Measurements from ENCODE around the gene DNAH11. TPM values are rescaled to one million over a fixed set of nuclear protein-coding genes. Genes with fewer than 3 reads are reported as not detected.
"Not testable (repeated sequence)": the region's sequence is repeated elsewhere in the genome, so short reads cannot be mapped to it uniquely, and the experiment has no call there.

The DNAH11 gene
- total RNA-seq, 1 donor from 2014 or later = 3.4 TPM

DNA sequence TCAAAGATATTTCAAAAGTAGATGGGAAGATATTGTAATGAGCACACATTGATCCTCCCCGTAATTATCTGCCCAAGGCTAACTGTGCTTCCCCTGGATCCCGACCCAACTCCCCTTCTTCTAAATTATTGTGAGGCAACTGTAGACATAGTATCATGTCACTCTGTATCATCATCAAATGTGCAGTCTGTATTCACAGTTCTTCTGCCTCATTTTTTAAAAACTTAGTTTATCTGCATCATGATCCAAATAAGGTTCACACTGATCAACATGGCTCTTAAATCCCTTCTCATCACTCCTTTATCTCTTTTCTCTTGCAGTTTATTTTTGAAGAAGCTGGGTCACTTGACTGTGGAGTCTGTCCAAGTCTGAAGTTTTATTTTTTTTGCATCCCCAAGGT, 375.4 kb downstream of the DNAH11 start:
- ATAC-seq (no peak), DNase-seq (no peak)
- H3K27me3 ChIP-seq = no peaks in the 10 kb centered on the region
- H3K4me1 ChIP-seq = no peaks in the 10 kb centered on the region
- no peaks in the 10 kb centered on the region for H3K9me3 ChIP-seq
- H3K27ac ChIP-seq = no peak overlapping the region
- no peak overlapping the region for H3K4me3 ChIP-seq
- intact Hi-C loops (cut with DNase I) = no loop called here
- TF ChIP-seq, protein P1, sequence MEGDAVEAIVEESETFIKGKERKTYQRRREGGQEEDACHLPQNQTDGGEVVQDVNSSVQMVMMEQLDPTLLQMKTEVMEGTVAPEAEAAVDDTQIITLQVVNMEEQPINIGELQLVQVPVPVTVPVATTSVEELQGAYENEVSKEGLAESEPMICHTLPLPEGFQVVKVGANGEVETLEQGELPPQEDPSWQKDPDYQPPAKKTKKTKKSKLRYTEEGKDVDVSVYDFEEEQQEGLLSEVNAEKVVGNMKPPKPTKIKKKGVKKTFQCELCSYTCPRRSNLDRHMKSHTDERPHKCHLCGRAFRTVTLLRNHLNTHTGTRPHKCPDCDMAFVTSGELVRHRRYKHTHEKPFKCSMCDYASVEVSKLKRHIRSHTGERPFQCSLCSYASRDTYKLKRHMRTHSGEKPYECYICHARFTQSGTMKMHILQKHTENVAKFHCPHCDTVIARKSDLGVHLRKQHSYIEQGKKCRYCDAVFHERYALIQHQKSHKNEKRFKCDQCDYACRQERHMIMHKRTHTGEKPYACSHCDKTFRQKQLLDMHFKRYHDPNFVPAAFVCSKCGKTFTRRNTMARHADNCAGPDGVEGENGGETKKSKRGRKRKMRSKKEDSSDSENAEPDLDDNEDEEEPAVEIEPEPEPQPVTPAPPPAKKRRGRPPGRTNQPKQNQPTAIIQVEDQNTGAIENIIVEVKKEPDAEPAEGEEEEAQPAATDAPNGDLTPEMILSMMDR (IDR thresholded peaks at IDR 0.05) = no peak
- H3K36me3 ChIP-seq = peaks cover 10% of the 10 kb centered on the region

GRCh38 chr7:21920936-21921335, 378.1 kb downstream of the DNAH11 start:
- Histone ChIP-seq H3K4me3 (no peak overlapping the region), H3K36me3 (no peaks in the 10 kb centered on the region), H3K9me3 (no peaks in the 10 kb centered on the region), H3K27ac (no peak overlapping the region), H3K27me3 (no peaks in the 10 kb centered on the region), H3K4me1 (no peaks in the 10 kb centered on the region)
- DNase-seq (no peak), ATAC-seq (no peak)
- TF ChIP-seq, protein P1 (IDR thresholded peaks at IDR 0.05) = no peak
- intact Hi-C loops (cut with DNase I) = no loop called here

GRCh38 chr7:21922605-21923004, 379.8 kb downstream of the DNAH11 start:
- no peaks in the 10 kb centered on the region for H3K36me3 ChIP-seq
- ATAC-seq = no peak

DNA sequence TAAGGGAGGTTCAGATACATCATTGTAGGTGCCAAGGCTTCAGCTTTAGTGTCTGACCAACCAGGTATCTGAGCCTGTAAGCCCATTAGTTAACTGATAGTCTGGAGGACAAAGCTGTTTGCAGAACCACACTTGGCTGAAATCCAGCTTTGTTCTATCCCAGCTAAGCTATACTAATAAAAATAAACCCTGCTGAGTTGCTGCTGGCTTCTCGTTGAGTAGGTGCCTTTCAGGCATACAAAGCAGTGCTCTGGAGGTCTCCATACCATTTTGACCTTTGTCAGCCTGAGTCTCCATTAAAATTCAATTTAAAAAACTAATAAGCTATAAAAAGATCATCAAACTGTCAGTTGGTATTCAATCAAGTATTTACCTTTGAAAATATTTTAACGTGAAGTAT, 380.8 kb downstream of the DNAH11 start:
- DNase-seq (no peak), ATAC-seq (no peak)
- Histone ChIP-seq H3K36me3 (no peaks in the 10 kb centered on the region), H3K4me3 (no peak overlapping the region), H3K27me3 (no peaks in the 10 kb centered on the region), H3K9me3 (no peaks in the 10 kb centered on the region), H3K4me1 (no peaks in the 10 kb centered on the region), H3K27ac (no peak overlapping the region)
- TF ChIP-seq, protein P1 (IDR thresholded peaks at IDR 0.05) = no peak
- intact Hi-C loops (cut with DNase I) = no loop called here

More at GRCh38 chr7:21922605-21923004, 379.8 kb downstream of the DNAH11 start:
- no peak for DNase-seq
- H3K4me1 ChIP-seq = no peaks in the 10 kb centered on the region
- TF ChIP-seq, protein P1 (IDR thresholded peaks at IDR 0.05) = no peak
- H3K27me3 ChIP-seq = no peaks in the 10 kb centered on the region
- intact Hi-C loops (cut with DNase I) = no loop called here
- H3K4me3 ChIP-seq = no peak overlapping the region
- H3K9me3 ChIP-seq = no peaks in the 10 kb centered on the region
- no peak overlapping the region for H3K27ac ChIP-seq

DNA sequence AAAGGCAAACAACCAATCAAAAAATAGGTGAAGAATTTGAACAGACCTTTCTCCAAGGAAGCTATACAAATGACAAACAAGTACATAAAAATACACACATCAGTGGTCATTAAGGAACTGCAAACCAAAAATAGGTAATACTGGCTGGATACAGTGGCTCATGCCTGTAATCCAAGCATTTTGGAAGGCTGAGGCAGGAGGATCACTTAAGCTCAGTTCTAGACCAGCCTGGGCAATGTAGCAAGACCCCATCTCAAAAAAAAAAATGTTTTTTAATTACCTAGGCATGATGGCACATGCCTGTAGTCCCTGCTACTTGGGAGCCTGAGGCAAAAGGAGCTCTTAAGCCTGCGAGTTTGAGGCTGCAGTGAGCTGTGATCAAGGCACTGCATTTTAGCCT, 383.6 kb downstream of the DNAH11 start:
- no peaks in the 10 kb centered on the region for H3K27me3 ChIP-seq
- no peaks in the 10 kb centered on the region for H3K9me3 ChIP-seq
- H3K4me3 ChIP-seq = no peak overlapping the region
- DNase-seq (no peak), ATAC-seq (no peak)
- intact Hi-C loops (cut with DNase I) = no loop called here
- no peak overlapping the region for H3K27ac ChIP-seq
- no peaks in the 10 kb centered on the region for H3K4me1 ChIP-seq
- no peaks in the 10 kb centered on the region for H3K36me3 ChIP-seq
- TF ChIP-seq, protein P1 (IDR thresholded peaks at IDR 0.05) = no peak

DNA sequence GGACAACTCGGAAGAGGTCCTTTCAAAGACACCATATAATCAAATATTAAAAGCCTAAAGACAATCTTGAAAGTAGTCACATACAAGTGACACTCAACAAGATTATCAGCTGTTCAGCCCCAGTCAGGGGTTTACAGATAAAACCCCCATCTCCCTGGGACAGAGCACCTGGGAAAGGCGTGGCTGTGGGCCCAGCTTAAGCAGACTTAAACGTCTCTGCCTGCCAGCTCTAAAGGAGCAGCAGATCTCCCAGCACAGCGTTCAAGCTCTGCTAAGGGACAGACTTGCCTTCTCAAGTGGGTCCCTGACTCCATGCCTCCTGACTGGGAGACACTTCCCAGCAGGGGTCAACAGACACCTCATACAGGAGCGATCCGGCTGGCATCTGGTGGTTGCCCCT, 384.9 kb downstream of the DNAH11 start:
- no peak for ATAC-seq
- intact Hi-C loops (cut with DNase I) = no loop called here
- DNase-seq = no peak
- Histone ChIP-seq H3K27ac (no peak overlapping the region), H3K4me3 (no peak overlapping the region), H3K9me3 (no peaks in the 10 kb centered on the region), H3K36me3 (no peaks in the 10 kb centered on the region), H3K27me3 (no peaks in the 10 kb centered on the region), H3K4me1 (no peaks in the 10 kb centered on the region)
- TF ChIP-seq, protein P1 (IDR thresholded peaks at IDR 0.05) = no peak

DNA sequence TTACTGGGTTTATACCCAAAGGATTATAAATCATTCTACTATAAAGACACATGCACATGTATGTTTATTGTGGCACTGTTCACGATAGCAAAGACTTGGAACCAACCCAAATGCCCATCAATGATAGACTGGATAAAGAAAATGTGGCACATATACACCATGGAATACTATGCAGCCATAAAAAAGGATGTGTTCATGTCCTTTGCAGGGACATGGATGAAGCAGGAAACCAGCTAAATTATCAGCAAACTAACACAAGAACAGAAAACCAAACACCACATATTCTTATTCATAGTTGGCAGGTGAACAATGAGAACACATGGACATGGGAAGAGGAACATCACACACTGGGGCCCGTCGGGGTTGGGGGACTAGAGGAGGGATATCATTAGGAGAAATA, 390.5 kb downstream of the DNAH11 start:
- intact Hi-C loops (cut with DNase I) = not testable (repeated sequence)

More for the DNA sequence above, 390.5 kb downstream of the DNAH11 start:
- H3K36me3 ChIP-seq, H3K4me1 ChIP-seq, H3K4me3 ChIP-seq, DNase-seq, ATAC-seq, H3K27me3 ChIP-seq, H3K9me3 ChIP-seq, H3K27ac ChIP-seq: not testable (repeated sequence)

All from upper lobe of right lung (tissue), 1 donor.